Tibial nerve (tissue), 4 donors: Measurements from ENCODE around the gene TNN.

Source experiments
- CTCF ChIP-seq, 5 experiments: fragments of 200-600 bp in 3 of 5; fragments of 450-650 bp in 2 of 5; sonication (generic) in 3 of 5; IDR thresholded peaks; one replicate each; pipeline ENCODE4 v1.5.1; 2016 to 2019; ENCODE audit warnings: antibody characterized with exemption in 5 of 5, mild to moderate bottlenecking in 3 of 5, moderate library complexity in 2 of 5
- EP300 ChIP-seq, 2 donors: sonication (generic); formaldehyde crosslinking; IDR thresholded peaks; one replicate each; pipeline ENCODE4 v1.6.1; 2017; ENCODE audit warnings: antibody characterized with exemption in 2 of 2, mild to moderate bottlenecking in 1 of 2
- POLR2A ChIP-seq, 2 donors: fragments of 450-650 bp; IDR thresholded peaks; one replicate each; pipeline ENCODE4 v1.6.1; 2017; ENCODE audit warnings: antibody characterized with exemption in 2 of 2, mild to moderate bottlenecking in 2 of 2, moderate library complexity in 2 of 2

- no peak for TF ChIP-seq CTCF (IDR thresholded peaks at IDR 0.05)
- no peak for TF ChIP-seq POLR2A (IDR thresholded peaks at IDR 0.05)
- TF ChIP-seq EP300 (IDR thresholded peaks at IDR 0.05) = no peak
Observed at GRCh38 chr1:175077356-175078030, 9.9 kb downstream of the TNN start.
